SK-N-SH (cell line): ENCODE results near the gene B3GNT5. TPM values are rescaled to one million over a fixed set of nuclear protein-coding genes. Genes with fewer than 3 reads are reported as not detected.

Source experiments
- CTCF ChIA-PET: fragments of 300-600, 350-600 bp; formaldehyde crosslinking; extraction: SDS; loops from one replicate; lab custom pipeline; 2021; lab: Yijun Ruan, JAX
- POLR2A ChIA-PET: fragments of 350-600 bp; sonication (Branson Sonifier 250); formaldehyde crosslinking; extraction: SDS; loops from one replicate; lab custom pipeline; 2020; ENCODE audit warnings: antibody characterized with exemption, inconsistent platforms; lab: Yijun Ruan, JAX
- DNase-seq: peaks from one replicate; pipeline ENCODE4 v3.0.0; 2012
- H2AFZ ChIP-seq: fragments of 200-600 bp; sonication (generic); 2 replicates; pipeline ENCODE4 v1.8.1; 2016; ENCODE audit warnings: antibody characterized with exemption, mild to moderate bottlenecking, low read depth
- H3F3A ChIP-seq: fragments of 200-600 bp; sonication (generic); replicated peaks from 2 replicates; pipeline ENCODE3; 2016; ENCODE audit warnings: antibody characterized with exemption, mild to moderate bottlenecking; ENCODE audit not compliant: insufficient read depth
- H3K27ac ChIP-seq, 2 experiments: fragments of 200-500 bp in 1 of 2; fragments of 200-600 bp in 1 of 2; sonication (Bioruptor generic) in 1 of 2; sonication (generic), shearing (Covaris generic) in 1 of 2; 2 replicates each; pipeline versions ENCODE4 v1.5.1 to v1.6.1; 2014 to 2016; ENCODE audit warnings: low read depth in 2 of 2, inconsistent platforms in 1 of 2, low read length in 1 of 2, mild to moderate bottlenecking in 1 of 2, mixed read lengths in 1 of 2
- H3K27me3 ChIP-seq: fragments of 200-600 bp; sonication (generic), shearing (Covaris generic); 2 replicates; pipeline ENCODE4 v1.6.1; 2016; ENCODE audit warnings: mixed run types; ENCODE audit not compliant: insufficient read depth
- H3K36me3 ChIP-seq, 2 experiments: fragments of 200-500 bp in 1 of 2; fragments of 200-600 bp in 1 of 2; sonication (Bioruptor generic) in 1 of 2; sonication (generic) in 1 of 2; replicated peaks in 1 of 2; 2 replicates each; pipeline versions ENCODE3 to v1.5.1; 2014 to 2016; ENCODE audit warnings: low read length in 1 of 2, mild to moderate bottlenecking in 1 of 2; ENCODE audit not compliant: insufficient read depth in 2 of 2, control insufficient read depth in 1 of 2
- H3K4me1 ChIP-seq, 2 experiments: fragments of 200-500 bp in 1 of 2; fragments of 200-600 bp in 1 of 2; sonication (Bioruptor generic) in 1 of 2; sonication (generic), shearing (Covaris generic) in 1 of 2; 2 replicates each; pipeline versions ENCODE4 v1.5.1 to v1.6.1; 2014 to 2016; ENCODE audit warnings: low read depth in 1 of 2, low read length in 1 of 2, mixed run types in 1 of 2; ENCODE audit not compliant: insufficient read depth in 2 of 2, control insufficient read depth in 1 of 2
- H3K4me2 ChIP-seq: fragments of 200-600 bp; sonication (generic), shearing (Covaris generic); 2 replicates; pipeline ENCODE4 v1.6.1; 2017; ENCODE audit warnings: mixed run types
- H3K4me3 ChIP-seq, 2 experiments: fragments of 200-500 bp in 1 of 2; fragments of 200-600 bp in 1 of 2; sonication (Bioruptor generic) in 1 of 2; sonication (generic), shearing (Covaris generic) in 1 of 2; 2 replicates each; pipeline versions ENCODE4 v1.5.1 to v1.8.1; 2014 to 2016; ENCODE audit warnings: low read depth in 2 of 2, inconsistent platforms in 1 of 2, low read length in 1 of 2, mild to moderate bottlenecking in 1 of 2, mixed read lengths in 1 of 2, moderate library complexity in 1 of 2
- H3K79me2 ChIP-seq: fragments of 200-600 bp; sonication (generic); 2 replicates; pipeline ENCODE4 v1.8.1; 2017; ENCODE audit warnings: mild to moderate bottlenecking; ENCODE audit not compliant: insufficient read depth
- H3K9ac ChIP-seq: fragments of 200-600 bp; sonication (generic); 2 replicates; pipeline ENCODE4 v1.6.1; 2017; ENCODE audit warnings: mixed run types
- H3K9me2 ChIP-seq: fragments of 200-600 bp; sonication (generic); 2 replicates; pipeline ENCODE4 v1.6.1; 2017; ENCODE audit warnings: mixed run types
- H3K9me3 ChIP-seq: fragments of 200-600 bp; sonication (generic); 2 replicates; pipeline ENCODE4 v1.6.1; 2017; ENCODE audit warnings: mixed run types, mild to moderate bottlenecking, moderate library complexity
- H4K20me1 ChIP-seq: fragments of 200-600 bp; sonication (generic); 2 replicates; pipeline ENCODE4 v1.6.1; 2017; ENCODE audit warnings: mild to moderate bottlenecking, mixed run types; ENCODE audit not compliant: insufficient read depth
- CHD2 ChIP-seq: fragments of 150-350 bp; IDR thresholded peaks from 2 replicates; pipeline ENCODE4 v1.6.1; 2018; ENCODE audit warnings: low read length; ENCODE audit not compliant: partially characterized antibody
- ELF1 ChIP-seq: IDR thresholded peaks from 2 replicates; pipeline ENCODE4 v1.4.0; 2012
- EP300 ChIP-seq, 2 experiments: IDR thresholded peaks; 2 replicates each; pipeline versions ENCODE4 v1.4.0 to v1.6.1; 2012; ENCODE audit warnings: borderline replicate concordance in 1 of 2, low read depth in 1 of 2, low read length in 1 of 2
- FOXJ3 ChIP-seq: sonication (generic); formaldehyde crosslinking; IDR thresholded peaks from 2 replicates; pipeline ENCODE4 v1.5.1; 2020; ENCODE audit warnings: mild to moderate bottlenecking, missing genetic modification reagents
- FOXM1 ChIP-seq: IDR thresholded peaks from 2 replicates; pipeline ENCODE4 v1.4.0; 2012; ENCODE audit warnings: low read depth, mild to moderate bottlenecking
- GATA2 ChIP-seq: sonication (generic); formaldehyde crosslinking; IDR thresholded peaks from 2 replicates; pipeline ENCODE4 v1.5.0; 2020; ENCODE audit warnings: mild to moderate bottlenecking, missing genetic modification reagents
- NFIC ChIP-seq: IDR thresholded peaks from 2 replicates; pipeline ENCODE4 v1.4.0; 2012; ENCODE audit warnings: borderline replicate concordance
- POLR2AphosphoS5 ChIP-seq: IDR thresholded peaks from 2 replicates; pipeline ENCODE4 v1.6.1; 2012; ENCODE audit warnings: low read depth, low read length
- SMC3 ChIP-seq: IDR thresholded peaks from 2 replicates; pipeline ENCODE4 v1.6.1; 2012; ENCODE audit warnings: low read depth, low read length, improper control_type of control experiment
- TAF1 ChIP-seq: IDR thresholded peaks from 2 replicates; pipeline ENCODE4 v1.6.1; 2012; ENCODE audit warnings: low read depth, mild to moderate bottlenecking, low read length, moderate library complexity, borderline replicate concordance
- TCF12 ChIP-seq: IDR thresholded peaks from 2 replicates; pipeline ENCODE4 v1.4.0; 2012
- WGBS: methylation state at CpG from one replicate; pipeline ENCODE4 v1.1.6; 2017; ENCODE audit warnings: low lambda C conversion rate; 5-methylcytosine and 5-hydroxymethylcytosine counted together
- polyA plus RNA-seq, 3 experiments: library from polyadenylated mRNA; depleted of rRNA; stranded (reverse); fragments of >200 nt; gene quantifications; 2 replicates each; pipeline ENCODE4 v1.2.3, GENCODE V29; 2012
- TF ChIP-seq, protein P1 (sequence below): IDR thresholded peaks from 2 replicates; pipeline ENCODE4 v1.4.0; 2012; ENCODE audit warnings: low read depth
- TF ChIP-seq, protein P2 (sequence below): IDR thresholded peaks from 2 replicates; pipeline ENCODE4; 2012
- TF ChIP-seq, protein P3 (sequence below): fragments of 150-350 bp; IDR thresholded peaks from 2 replicates; pipeline ENCODE4 v1.6.1; 2017; ENCODE audit warnings: antibody characterized with exemption, low read length, low read depth, borderline replicate concordance
- TF ChIP-seq, protein P4 (sequence below): fragments of 150-350 bp; IDR thresholded peaks from 2 replicates; pipeline ENCODE4 v1.6.1; 2016; ENCODE audit warnings: mild to moderate bottlenecking, low read depth, low read length
- TF ChIP-seq, protein P5 (sequence below): fragments of 200-600 bp; sonication (generic); IDR thresholded peaks from 2 replicates; pipeline ENCODE4 v1.6.1; 2017; ENCODE audit warnings: antibody characterized with exemption, mild to moderate bottlenecking, moderate library complexity

The B3GNT5 gene
- polyA plus RNA-seq, 1 of the 3 experiments (the other 2 are of a cell fraction): 4.7 TPM

DNA sequence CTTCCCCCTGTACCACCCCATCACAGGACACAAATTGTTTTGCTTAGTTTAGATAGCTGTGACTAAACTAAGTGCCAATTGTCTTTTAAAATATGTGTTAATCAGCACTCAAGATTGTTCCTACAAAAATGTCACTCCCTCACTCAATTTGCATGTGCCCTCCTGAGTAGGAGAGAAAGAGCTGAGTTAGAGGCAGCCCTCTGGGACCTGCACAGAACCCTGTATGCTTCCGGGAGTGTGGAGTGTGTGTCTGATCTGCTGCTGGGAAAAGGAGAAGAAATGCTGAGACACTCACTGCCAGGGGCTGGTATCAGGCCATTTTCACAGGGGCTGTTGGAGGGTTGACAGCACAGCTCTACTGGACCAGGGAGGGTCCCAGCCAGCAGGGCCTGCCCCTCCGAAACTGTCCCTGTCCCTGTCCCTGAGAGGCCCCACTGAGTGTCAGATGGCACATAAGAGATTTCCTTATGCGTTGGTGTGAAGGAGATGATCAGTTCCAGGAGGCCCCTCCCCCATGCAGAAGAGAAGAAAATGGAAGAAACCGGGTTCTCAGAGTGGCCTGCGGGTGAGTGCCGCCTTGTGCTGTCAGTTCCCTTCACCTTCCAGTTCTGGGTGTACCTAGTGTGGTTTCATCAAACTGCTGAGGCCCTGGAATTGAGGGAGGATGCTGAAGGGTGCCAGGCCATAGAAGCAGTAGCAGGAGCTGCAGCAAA lies 3.9 kb upstream of the B3GNT5 start:
- H3K9me2 ChIP-seq: no peaks in the 10 kb centered on the region
- H3K27me3 ChIP-seq: no peaks in the 10 kb centered on the region
- no peaks in the 10 kb centered on the region for H3K36me3 ChIP-seq
- no peak for TF ChIP-seq GATA2 (CRISPR knock-in tag)
- TF ChIP-seq TCF12: no peak
- no peak for TF ChIP-seq NFIC
- no peak for TF ChIP-seq CHD2
- TF ChIP-seq, protein P1, sequence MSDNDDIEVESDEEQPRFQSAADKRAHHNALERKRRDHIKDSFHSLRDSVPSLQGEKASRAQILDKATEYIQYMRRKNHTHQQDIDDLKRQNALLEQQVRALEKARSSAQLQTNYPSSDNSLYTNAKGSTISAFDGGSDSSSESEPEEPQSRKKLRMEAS: no peak
- no peak for TF ChIP-seq EP300 (IDR thresholded peaks at IDR 0.05; ENCODE audit: borderline replicate concordance in 1 of 2, low read depth in 1 of 2, low read length in 1 of 2)
- TF ChIP-seq, protein P2, sequence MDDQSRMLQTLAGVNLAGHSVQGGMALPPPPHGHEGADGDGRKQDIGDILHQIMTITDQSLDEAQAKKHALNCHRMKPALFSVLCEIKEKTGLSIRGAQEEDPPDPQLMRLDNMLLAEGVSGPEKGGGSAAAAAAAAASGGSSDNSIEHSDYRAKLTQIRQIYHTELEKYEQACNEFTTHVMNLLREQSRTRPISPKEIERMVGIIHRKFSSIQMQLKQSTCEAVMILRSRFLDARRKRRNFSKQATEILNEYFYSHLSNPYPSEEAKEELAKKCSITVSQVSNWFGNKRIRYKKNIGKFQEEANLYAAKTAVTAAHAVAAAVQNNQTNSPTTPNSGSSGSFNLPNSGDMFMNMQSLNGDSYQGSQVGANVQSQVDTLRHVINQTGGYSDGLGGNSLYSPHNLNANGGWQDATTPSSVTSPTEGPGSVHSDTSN: no peak
- TF ChIP-seq TAF1: no peak
- TF ChIP-seq, protein P3, sequence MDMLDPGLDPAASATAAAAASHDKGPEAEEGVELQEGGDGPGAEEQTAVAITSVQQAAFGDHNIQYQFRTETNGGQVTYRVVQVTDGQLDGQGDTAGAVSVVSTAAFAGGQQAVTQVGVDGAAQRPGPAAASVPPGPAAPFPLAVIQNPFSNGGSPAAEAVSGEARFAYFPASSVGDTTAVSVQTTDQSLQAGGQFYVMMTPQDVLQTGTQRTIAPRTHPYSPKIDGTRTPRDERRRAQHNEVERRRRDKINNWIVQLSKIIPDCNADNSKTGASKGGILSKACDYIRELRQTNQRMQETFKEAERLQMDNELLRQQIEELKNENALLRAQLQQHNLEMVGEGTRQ: no peak
- no peak for TF ChIP-seq ELF1
- TF ChIP-seq, protein P4, sequence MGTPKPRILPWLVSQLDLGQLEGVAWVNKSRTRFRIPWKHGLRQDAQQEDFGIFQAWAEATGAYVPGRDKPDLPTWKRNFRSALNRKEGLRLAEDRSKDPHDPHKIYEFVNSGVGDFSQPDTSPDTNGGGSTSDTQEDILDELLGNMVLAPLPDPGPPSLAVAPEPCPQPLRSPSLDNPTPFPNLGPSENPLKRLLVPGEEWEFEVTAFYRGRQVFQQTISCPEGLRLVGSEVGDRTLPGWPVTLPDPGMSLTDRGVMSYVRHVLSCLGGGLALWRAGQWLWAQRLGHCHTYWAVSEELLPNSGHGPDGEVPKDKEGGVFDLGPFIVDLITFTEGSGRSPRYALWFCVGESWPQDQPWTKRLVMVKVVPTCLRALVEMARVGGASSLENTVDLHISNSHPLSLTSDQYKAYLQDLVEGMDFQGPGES: no peak
- no peak for TF ChIP-seq FOXJ3 (CRISPR knock-in tag)
- TF ChIP-seq, protein P5, sequence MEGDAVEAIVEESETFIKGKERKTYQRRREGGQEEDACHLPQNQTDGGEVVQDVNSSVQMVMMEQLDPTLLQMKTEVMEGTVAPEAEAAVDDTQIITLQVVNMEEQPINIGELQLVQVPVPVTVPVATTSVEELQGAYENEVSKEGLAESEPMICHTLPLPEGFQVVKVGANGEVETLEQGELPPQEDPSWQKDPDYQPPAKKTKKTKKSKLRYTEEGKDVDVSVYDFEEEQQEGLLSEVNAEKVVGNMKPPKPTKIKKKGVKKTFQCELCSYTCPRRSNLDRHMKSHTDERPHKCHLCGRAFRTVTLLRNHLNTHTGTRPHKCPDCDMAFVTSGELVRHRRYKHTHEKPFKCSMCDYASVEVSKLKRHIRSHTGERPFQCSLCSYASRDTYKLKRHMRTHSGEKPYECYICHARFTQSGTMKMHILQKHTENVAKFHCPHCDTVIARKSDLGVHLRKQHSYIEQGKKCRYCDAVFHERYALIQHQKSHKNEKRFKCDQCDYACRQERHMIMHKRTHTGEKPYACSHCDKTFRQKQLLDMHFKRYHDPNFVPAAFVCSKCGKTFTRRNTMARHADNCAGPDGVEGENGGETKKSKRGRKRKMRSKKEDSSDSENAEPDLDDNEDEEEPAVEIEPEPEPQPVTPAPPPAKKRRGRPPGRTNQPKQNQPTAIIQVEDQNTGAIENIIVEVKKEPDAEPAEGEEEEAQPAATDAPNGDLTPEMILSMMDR: no peak
- no peak for TF ChIP-seq SMC3
- no peak for TF ChIP-seq POLR2AphosphoS5
- no peak for TF ChIP-seq FOXM1
- no peak overlapping the region for H3K4me2 ChIP-seq
- no peaks in the 10 kb centered on the region for H3K9me3 ChIP-seq
- CTCF ChIA-PET: no interaction called here
- POLR2A ChIA-PET: no interaction called here
- H3F3A ChIP-seq: no peaks in the 10 kb centered on the region
- no peak overlapping the region for H2AFZ ChIP-seq
- WGBS: 98% methylated on average over 5 of the region's 6 CpGs
- no peaks in the 10 kb centered on the region for H4K20me1 ChIP-seq
- H3K9ac ChIP-seq: no peak overlapping the region
- DNase-seq: no peak
- no peak overlapping the region for H3K4me3 ChIP-seq
- no peaks in the 10 kb centered on the region for H3K79me2 ChIP-seq
- no peaks in the 10 kb centered on the region; a peak in 1 of 4 replicates for H3K4me1 ChIP-seq
- H3K27ac ChIP-seq: no peak overlapping the region
